Nephron progenitor cell (in vitro differentiated cells): ENCODE data around the gene CGB2.
A peak's percentile ranks its signal among the peaks of the same experiment; 100 is the strongest.

Source experiments
- DNase-seq: peaks from one replicate; pipeline ENCODE4 v3.0.0; 2021
- H3K27ac Mint-ChIP-seq: 2 replicates; pipeline ENCODE4 v1.8.0; 2021; ENCODE audit warnings: mild to moderate bottlenecking, moderate library complexity, mixed read lengths
- H3K27me3 Mint-ChIP-seq: 2 replicates; pipeline ENCODE4 v1.8.0; 2021; ENCODE audit warnings: mild to moderate bottlenecking, low read depth, mixed read lengths; ENCODE audit not compliant: poor library complexity
- H3K36me3 Mint-ChIP-seq: 2 replicates; pipeline ENCODE4 v1.8.0; 2021; ENCODE audit warnings: low read depth, mixed read lengths
- H3K4me1 Mint-ChIP-seq: 2 replicates; pipeline ENCODE4 v1.8.0; 2021; ENCODE audit warnings: mixed read lengths
- H3K4me3 Mint-ChIP-seq: 2 replicates; pipeline ENCODE4 v1.8.0; 2021; ENCODE audit warnings: mild to moderate bottlenecking, moderate library complexity, mixed read lengths
- H3K9me3 Mint-ChIP-seq: 2 replicates; pipeline ENCODE4 v1.8.0; 2021; ENCODE audit warnings: mild to moderate bottlenecking, moderate library complexity, mixed read lengths
- CTCF ChIP-seq: fragments of 200-600 bp; sonication (generic); IDR thresholded peaks from 2 replicates; pipeline ENCODE4 v1.5.0; 2021; ENCODE audit warnings: antibody characterized with exemption

The CGB2 gene

GRCh38 chr19:48992581-48993174, 39.0 kb upstream of the CGB2 start:
- H3K4me3 Mint-ChIP-seq: peak overlapping the region; percentile 98
- no peaks in the 10 kb centered on the region for H3K9me3 Mint-ChIP-seq
- TF ChIP-seq CTCF: no peak
- peak overlapping the region; percentile 99 for H3K27ac Mint-ChIP-seq
- no peak for DNase-seq
- no peaks in the 10 kb centered on the region for H3K27me3 Mint-ChIP-seq
- peaks cover 43% of the 10 kb centered on the region for H3K4me1 Mint-ChIP-seq
- H3K36me3 Mint-ChIP-seq: peaks cover 30% of the 10 kb centered on the region

- Mint-ChIP-seq H3K27ac (peak within 1 kb of the TSS; percentile 99), H3K27me3 (no peaks in the 10 kb centered on the region), H3K4me1 (peaks cover 43% of the 10 kb centered on the region), H3K4me3 (peak within 1 kb of the TSS; percentile 98), H3K36me3 (peaks cover 24% of the 10 kb centered on the region), H3K9me3 (no peaks in the 10 kb centered on the region)
- TF ChIP-seq CTCF: peak; percentile 98
- peak; percentile 99 for DNase-seq
Observed at GRCh38 chr19:48993175-48994034, 38.3 kb upstream of the CGB2 start, which contains the start of the genes GYS1 and RUVBL2. GYS1 (minus strand) TSS chr19:48993309; CDS start chr19:48993112, 197 bp downstream. RUVBL2 (plus strand) TSS chr19:48993887; CDS start chr19:48993912, 25 bp downstream.

GRCh38 chr19:48994035-48994386, 37.7 kb upstream of the CGB2 start:
- TF ChIP-seq CTCF: no peak
- Mint-ChIP-seq H3K36me3 (peaks cover 18% of the 10 kb centered on the region), H3K4me3 (peak overlapping the region; percentile 98), H3K9me3 (no peaks in the 10 kb centered on the region), H3K27me3 (no peaks in the 10 kb centered on the region), H3K4me1 (peaks cover 43% of the 10 kb centered on the region), H3K27ac (peak overlapping the region; percentile 96)
- no peak for DNase-seq

- Mint-ChIP-seq H3K27me3 (no peaks in the 10 kb centered on the region), H3K36me3 (peaks cover 14% of the 10 kb centered on the region), H3K4me1 (peaks cover 21% of the 10 kb centered on the region), H3K27ac (no peak overlapping the region), H3K9me3 (no peaks in the 10 kb centered on the region), H3K4me3 (no peak overlapping the region)
- DNase-seq: peak; percentile 75
- TF ChIP-seq CTCF: peak; percentile 54
Observed at GRCh38 chr19:48997972-48998371, 33.7 kb upstream of the CGB2 start.

GRCh38 chr19:48999481-49000325, 32.0 kb upstream of the CGB2 start:
- no peak overlapping the region for H3K4me3 Mint-ChIP-seq
- H3K27me3 Mint-ChIP-seq: no peaks in the 10 kb centered on the region
- H3K9me3 Mint-ChIP-seq: no peaks in the 10 kb centered on the region
- H3K27ac Mint-ChIP-seq: peak overlapping the region; percentile 74
- peak; percentile 74 for TF ChIP-seq CTCF
- H3K4me1 Mint-ChIP-seq: peaks cover 8% of the 10 kb centered on the region
- DNase-seq: peak; percentile 80
- peaks cover 31% of the 10 kb centered on the region for H3K36me3 Mint-ChIP-seq
